SK-N-SH (cell line): Measurements from ENCODE around the gene SIL1. TPM values are rescaled to one million over a fixed set of nuclear protein-coding genes. Genes with fewer than 3 reads are reported as not detected.
A peak's percentile ranks its signal among the peaks of the same experiment; 100 is the strongest.

ENCODE experiments used
- CTCF ChIA-PET: fragments of 300-600, 350-600 bp; formaldehyde crosslinking; extraction: SDS; loops from one replicate; lab custom pipeline; 2021; lab: Yijun Ruan, JAX
- POLR2A ChIA-PET: fragments of 350-600 bp; sonication (Branson Sonifier 250); formaldehyde crosslinking; extraction: SDS; loops from one replicate; lab custom pipeline; 2020; ENCODE audit warnings: antibody characterized with exemption, inconsistent platforms; lab: Yijun Ruan, JAX
- DNase-seq: peaks from one replicate; pipeline ENCODE4 v3.0.0; 2012
- H2AFZ ChIP-seq: fragments of 200-600 bp; sonication (generic); 2 replicates; pipeline ENCODE4 v1.8.1; 2016; ENCODE audit warnings: antibody characterized with exemption, mild to moderate bottlenecking, low read depth
- H3F3A ChIP-seq: fragments of 200-600 bp; sonication (generic); replicated peaks from 2 replicates; pipeline ENCODE3; 2016; ENCODE audit warnings: antibody characterized with exemption, mild to moderate bottlenecking; ENCODE audit not compliant: insufficient read depth
- H3K27ac ChIP-seq, 2 experiments: fragments of 200-500 bp in 1 of 2; fragments of 200-600 bp in 1 of 2; sonication (Bioruptor generic) in 1 of 2; sonication (generic), shearing (Covaris generic) in 1 of 2; 2 replicates each; pipeline versions ENCODE4 v1.5.1 to v1.6.1; 2014 to 2016; ENCODE audit warnings: low read depth in 2 of 2, inconsistent platforms in 1 of 2, low read length in 1 of 2, mild to moderate bottlenecking in 1 of 2, mixed read lengths in 1 of 2
- H3K27me3 ChIP-seq: fragments of 200-600 bp; sonication (generic), shearing (Covaris generic); 2 replicates; pipeline ENCODE4 v1.6.1; 2016; ENCODE audit warnings: mixed run types; ENCODE audit not compliant: insufficient read depth
- H3K36me3 ChIP-seq, 2 experiments: fragments of 200-500 bp in 1 of 2; fragments of 200-600 bp in 1 of 2; sonication (Bioruptor generic) in 1 of 2; sonication (generic) in 1 of 2; replicated peaks in 1 of 2; 2 replicates each; pipeline versions ENCODE3 to v1.5.1; 2014 to 2016; ENCODE audit warnings: low read length in 1 of 2, mild to moderate bottlenecking in 1 of 2; ENCODE audit not compliant: insufficient read depth in 2 of 2, control insufficient read depth in 1 of 2
- H3K4me1 ChIP-seq, 2 experiments: fragments of 200-500 bp in 1 of 2; fragments of 200-600 bp in 1 of 2; sonication (Bioruptor generic) in 1 of 2; sonication (generic), shearing (Covaris generic) in 1 of 2; 2 replicates each; pipeline versions ENCODE4 v1.5.1 to v1.6.1; 2014 to 2016; ENCODE audit warnings: low read depth in 1 of 2, low read length in 1 of 2, mixed run types in 1 of 2; ENCODE audit not compliant: insufficient read depth in 2 of 2, control insufficient read depth in 1 of 2
- H3K4me2 ChIP-seq: fragments of 200-600 bp; sonication (generic), shearing (Covaris generic); 2 replicates; pipeline ENCODE4 v1.6.1; 2017; ENCODE audit warnings: mixed run types
- H3K4me3 ChIP-seq, 2 experiments: fragments of 200-500 bp in 1 of 2; fragments of 200-600 bp in 1 of 2; sonication (Bioruptor generic) in 1 of 2; sonication (generic), shearing (Covaris generic) in 1 of 2; 2 replicates each; pipeline versions ENCODE4 v1.5.1 to v1.8.1; 2014 to 2016; ENCODE audit warnings: low read depth in 2 of 2, inconsistent platforms in 1 of 2, low read length in 1 of 2, mild to moderate bottlenecking in 1 of 2, mixed read lengths in 1 of 2, moderate library complexity in 1 of 2
- H3K79me2 ChIP-seq: fragments of 200-600 bp; sonication (generic); 2 replicates; pipeline ENCODE4 v1.8.1; 2017; ENCODE audit warnings: mild to moderate bottlenecking; ENCODE audit not compliant: insufficient read depth
- H3K9ac ChIP-seq: fragments of 200-600 bp; sonication (generic); 2 replicates; pipeline ENCODE4 v1.6.1; 2017; ENCODE audit warnings: mixed run types
- H3K9me2 ChIP-seq: fragments of 200-600 bp; sonication (generic); 2 replicates; pipeline ENCODE4 v1.6.1; 2017; ENCODE audit warnings: mixed run types
- H3K9me3 ChIP-seq: fragments of 200-600 bp; sonication (generic); 2 replicates; pipeline ENCODE4 v1.6.1; 2017; ENCODE audit warnings: mixed run types, mild to moderate bottlenecking, moderate library complexity
- H4K20me1 ChIP-seq: fragments of 200-600 bp; sonication (generic); 2 replicates; pipeline ENCODE4 v1.6.1; 2017; ENCODE audit warnings: mild to moderate bottlenecking, mixed run types; ENCODE audit not compliant: insufficient read depth
- CTCF ChIP-seq: fragments of 200-600 bp; sonication (generic); IDR thresholded peaks from 2 replicates; pipeline ENCODE4 v1.6.1; 2017; ENCODE audit warnings: antibody characterized with exemption, mild to moderate bottlenecking, moderate library complexity
- EZH2phosphoT487 ChIP-seq: fragments of 200-600 bp; sonication (generic); IDR thresholded peaks from 2 replicates; pipeline ENCODE4 v1.6.1; 2017; ENCODE audit warnings: low read depth, mixed run types, mild to moderate bottlenecking, antibody characterized with exemption, moderate library complexity, borderline replicate concordance
- GABPA ChIP-seq: IDR thresholded peaks from 2 replicates; pipeline ENCODE4 v1.4.0; 2012; ENCODE audit warnings: low read depth, mild to moderate bottlenecking
- GATA2 ChIP-seq: sonication (generic); formaldehyde crosslinking; IDR thresholded peaks from 2 replicates; pipeline ENCODE4 v1.5.0; 2020; ENCODE audit warnings: mild to moderate bottlenecking, missing genetic modification reagents
- JUND ChIP-seq: IDR thresholded peaks from 2 replicates; pipeline ENCODE4 v1.4.0; 2012
- MEF2A ChIP-seq: IDR thresholded peaks from 2 replicates; pipeline ENCODE4 v1.4.0; 2012; ENCODE audit warnings: low read depth, borderline replicate concordance
- MXI1 ChIP-seq: IDR thresholded peaks from 2 replicates; pipeline ENCODE4 v1.6.1; 2012; ENCODE audit warnings: mild to moderate bottlenecking, low read depth, low read length, improper control_type of control experiment
- POLR2AphosphoS5 ChIP-seq: IDR thresholded peaks from 2 replicates; pipeline ENCODE4 v1.6.1; 2012; ENCODE audit warnings: low read depth, low read length
- RAD21 ChIP-seq: IDR thresholded peaks from 2 replicates; pipeline ENCODE4 v1.6.1; 2012; ENCODE audit warnings: mild to moderate bottlenecking, low read length
- RCOR1 ChIP-seq: fragments of 150-350 bp; IDR thresholded peaks from 2 replicates; pipeline ENCODE4 v1.6.1; 2017; ENCODE audit warnings: antibody characterized with exemption, low read length
- RFX5 ChIP-seq: IDR thresholded peaks from 2 replicates; pipeline ENCODE4 v1.6.1; 2012; ENCODE audit warnings: mild to moderate bottlenecking, improper control_type of control experiment, low read length
- RXRA ChIP-seq: IDR thresholded peaks from 2 replicates; pipeline ENCODE4 v1.4.0; 2012; ENCODE audit warnings: low read depth, mild to moderate bottlenecking, borderline replicate concordance
- SMC3 ChIP-seq: IDR thresholded peaks from 2 replicates; pipeline ENCODE4 v1.6.1; 2012; ENCODE audit warnings: low read depth, low read length, improper control_type of control experiment
- TAF1 ChIP-seq: IDR thresholded peaks from 2 replicates; pipeline ENCODE4 v1.6.1; 2012; ENCODE audit warnings: low read depth, mild to moderate bottlenecking, low read length, moderate library complexity, borderline replicate concordance
- ZBTB33 ChIP-seq: IDR thresholded peaks from 2 replicates; pipeline ENCODE4 v1.4.0; 2012; ENCODE audit warnings: low read depth, borderline replicate concordance
- WGBS: methylation state at CpG from one replicate; pipeline ENCODE4 v1.1.6; 2017; ENCODE audit warnings: low lambda C conversion rate; 5-methylcytosine and 5-hydroxymethylcytosine counted together
- polyA plus RNA-seq, 3 experiments: library from polyadenylated mRNA; depleted of rRNA; stranded (reverse); fragments of >200 nt; gene quantifications; 2 replicates each; pipeline ENCODE4 v1.2.3, GENCODE V29; 2012
- TF ChIP-seq, protein P1 (sequence below): IDR thresholded peaks from 2 replicates; pipeline ENCODE4; 2012
- TF ChIP-seq, protein P2 (sequence below): fragments of 150-350 bp; IDR thresholded peaks from 2 replicates; pipeline ENCODE4 v1.6.1; 2016; ENCODE audit warnings: mild to moderate bottlenecking, low read depth, low read length

SIL1 gene
- polyA plus RNA-seq, 1 of the 3 experiments (the other 2 are of a cell fraction) = 25.9 TPM

DNA sequence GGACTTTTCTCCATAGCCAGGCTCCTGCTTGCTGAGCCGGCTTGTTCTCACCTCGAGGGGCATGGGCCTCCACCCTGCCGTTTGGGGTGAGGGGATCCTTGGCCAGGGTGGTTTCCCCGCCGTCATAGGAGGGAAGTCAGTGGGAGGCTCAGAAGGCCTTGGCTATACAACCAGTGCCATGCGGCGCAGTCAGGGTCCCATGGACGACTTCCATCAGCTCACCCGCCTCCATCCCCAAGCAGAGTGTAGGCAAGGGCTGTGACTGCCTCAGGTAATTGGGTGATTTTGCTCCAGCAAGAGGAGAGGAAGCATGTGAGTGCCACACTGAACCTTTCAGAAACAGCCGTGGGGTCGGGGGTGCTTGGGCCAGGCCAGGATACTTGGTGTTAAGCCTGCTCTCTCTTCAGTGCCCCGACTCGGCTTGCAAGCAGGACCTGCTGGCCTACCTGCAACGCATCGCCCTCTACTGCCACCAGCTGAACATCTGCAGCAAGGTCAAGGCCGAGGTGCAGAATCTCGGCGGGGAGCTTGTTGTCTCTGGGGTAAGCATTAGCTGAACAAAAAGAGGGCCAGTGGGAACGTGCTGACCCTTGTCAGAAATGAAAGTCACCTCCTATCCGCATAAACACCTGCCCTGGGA, 265.9 kb downstream of the SIL1 start:
- no peaks in the 10 kb centered on the region for H3K9me2 ChIP-seq
- WGBS = 92% methylated on average over 20 of the region's 20 CpGs
- H3K9me3 ChIP-seq = no peaks in the 10 kb centered on the region
- TF ChIP-seq EZH2phosphoT487 (no peak), CTCF (no peak), MEF2A (no peak), MXI1 (no peak), RFX5 (no peak), TAF1 (no peak), ZBTB33 (no peak), RAD21 (0 out of 2 replicates have a peak, but pooled peaks have one; percentile 3), RCOR1 (no peak), SMC3 (0 out of 2 replicates have a peak, but pooled peaks have one; percentile 3)
- no peak overlapping the region for H3K27ac ChIP-seq
- no peaks in the 10 kb centered on the region for H3K27me3 ChIP-seq
- no peak overlapping the region for H3K9ac ChIP-seq
- 0 out of 2 replicates have a peak, but pooled peaks cover 6% of the 10 kb centered on the region for H4K20me1 ChIP-seq
- H3F3A ChIP-seq = no peaks in the 10 kb centered on the region
- DNase-seq = no peak
- peaks cover 0 to 23% of the 10 kb centered on the region in 2 experiments; a peak in 2 of 4 replicates for H3K4me1 ChIP-seq
- ChIA-PET CTCF (interaction anchor here (1.3 kb wide), 1 partner anchor 10 kb away, joined by 4 read pairs; no protein-coding TSS in a partner anchor), POLR2A (no interaction called here)
- H3K4me2 ChIP-seq = no peak overlapping the region
- H3K79me2 ChIP-seq = no peaks in the 10 kb centered on the region
- no peak overlapping the region for H3K4me3 ChIP-seq
- H3K36me3 ChIP-seq = peaks cover 55 to 68% of the 10 kb centered on the region in 2 experiments
- H2AFZ ChIP-seq = no peak overlapping the region

GRCh38 chr5:138930371-138931097, 267.6 kb downstream of the SIL1 start:
- Histone ChIP-seq H4K20me1 (0 out of 2 replicates have a peak, but pooled peaks cover 6% of the 10 kb centered on the region), H3K9me3 (no peaks in the 10 kb centered on the region), H3K4me2 (no peak overlapping the region), H3K27ac (no peak overlapping the region), H2AFZ (no peak overlapping the region), H3K9me2 (no peaks in the 10 kb centered on the region), H3K4me1 (peaks cover 0 to 30% of the 10 kb centered on the region in 2 experiments; a peak in 2 of 4 replicates), H3K4me3 (no peak overlapping the region), H3K79me2 (no peaks in the 10 kb centered on the region), H3F3A (no peaks in the 10 kb centered on the region), H3K36me3 (peaks cover 54 to 76% of the 10 kb centered on the region in 2 experiments), H3K9ac (no peak overlapping the region), H3K27me3 (no peaks in the 10 kb centered on the region)
- CTCF ChIA-PET = interaction anchor here (0.6 to 0.9 kb wide), 2 partner anchors 92 to 144 kb away, joined by 3 to 4 read pairs; no protein-coding TSS in a partner anchor
- TF ChIP-seq GATA2 (CRISPR knock-in tag) = no peak
- no peak for TF ChIP-seq RXRA
- TF ChIP-seq JUND = no peak
- TF ChIP-seq, protein P1, sequence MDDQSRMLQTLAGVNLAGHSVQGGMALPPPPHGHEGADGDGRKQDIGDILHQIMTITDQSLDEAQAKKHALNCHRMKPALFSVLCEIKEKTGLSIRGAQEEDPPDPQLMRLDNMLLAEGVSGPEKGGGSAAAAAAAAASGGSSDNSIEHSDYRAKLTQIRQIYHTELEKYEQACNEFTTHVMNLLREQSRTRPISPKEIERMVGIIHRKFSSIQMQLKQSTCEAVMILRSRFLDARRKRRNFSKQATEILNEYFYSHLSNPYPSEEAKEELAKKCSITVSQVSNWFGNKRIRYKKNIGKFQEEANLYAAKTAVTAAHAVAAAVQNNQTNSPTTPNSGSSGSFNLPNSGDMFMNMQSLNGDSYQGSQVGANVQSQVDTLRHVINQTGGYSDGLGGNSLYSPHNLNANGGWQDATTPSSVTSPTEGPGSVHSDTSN = no peak
- no peak for TF ChIP-seq GABPA
- TF ChIP-seq, protein P2, sequence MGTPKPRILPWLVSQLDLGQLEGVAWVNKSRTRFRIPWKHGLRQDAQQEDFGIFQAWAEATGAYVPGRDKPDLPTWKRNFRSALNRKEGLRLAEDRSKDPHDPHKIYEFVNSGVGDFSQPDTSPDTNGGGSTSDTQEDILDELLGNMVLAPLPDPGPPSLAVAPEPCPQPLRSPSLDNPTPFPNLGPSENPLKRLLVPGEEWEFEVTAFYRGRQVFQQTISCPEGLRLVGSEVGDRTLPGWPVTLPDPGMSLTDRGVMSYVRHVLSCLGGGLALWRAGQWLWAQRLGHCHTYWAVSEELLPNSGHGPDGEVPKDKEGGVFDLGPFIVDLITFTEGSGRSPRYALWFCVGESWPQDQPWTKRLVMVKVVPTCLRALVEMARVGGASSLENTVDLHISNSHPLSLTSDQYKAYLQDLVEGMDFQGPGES = no peak
- TF ChIP-seq RCOR1 = no peak
- no peak for TF ChIP-seq POLR2AphosphoS5
- WGBS = 97% methylated on average over 9 of the region's 10 CpGs
- no peak for DNase-seq
- POLR2A ChIA-PET = no interaction called here
